ENCODE results near the gene CLASRP.

The CLASRP gene

DNA sequence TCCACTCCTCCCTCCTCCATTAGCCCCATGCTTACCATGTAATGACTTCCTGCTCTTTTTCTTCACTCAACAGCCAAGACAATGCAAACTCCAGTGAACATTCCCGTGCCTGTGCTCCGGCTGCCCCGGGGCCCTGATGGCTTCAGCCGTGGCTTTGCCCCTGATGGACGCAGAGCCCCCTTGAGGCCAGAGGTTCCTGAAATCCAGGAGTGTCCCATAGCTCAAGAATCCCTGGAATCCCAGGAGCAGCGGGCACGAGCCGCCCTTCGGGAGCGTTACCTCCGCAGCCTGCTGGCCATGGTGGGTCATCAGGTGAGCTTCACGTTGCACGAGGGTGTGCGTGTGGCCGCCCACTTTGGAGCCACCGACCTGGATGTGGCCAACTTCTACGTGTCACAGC is 51.2 kb downstream of the CLASRP start:
- no peak for DNase-seq

DNA sequence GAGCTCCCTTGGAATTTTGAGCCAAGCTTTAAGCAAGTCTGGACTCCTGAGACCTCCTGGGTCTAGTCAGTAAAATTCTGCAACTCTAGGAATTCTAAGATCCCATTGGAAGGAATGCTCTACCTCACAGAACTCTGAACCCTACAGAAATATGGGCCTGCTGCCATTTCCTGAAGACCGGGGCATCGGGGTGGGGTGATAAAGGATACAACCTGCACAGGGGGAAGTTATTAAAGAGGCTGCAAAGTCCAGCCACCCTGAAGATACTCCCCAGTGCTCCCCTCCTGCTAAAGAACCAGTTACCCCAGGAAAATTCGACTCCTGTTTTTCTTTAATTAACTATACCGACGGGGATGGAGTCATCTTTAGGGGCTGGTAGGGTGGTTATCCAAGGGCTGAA is 51.8 kb downstream of the CLASRP start:
- no peak for DNase-seq

DNA sequence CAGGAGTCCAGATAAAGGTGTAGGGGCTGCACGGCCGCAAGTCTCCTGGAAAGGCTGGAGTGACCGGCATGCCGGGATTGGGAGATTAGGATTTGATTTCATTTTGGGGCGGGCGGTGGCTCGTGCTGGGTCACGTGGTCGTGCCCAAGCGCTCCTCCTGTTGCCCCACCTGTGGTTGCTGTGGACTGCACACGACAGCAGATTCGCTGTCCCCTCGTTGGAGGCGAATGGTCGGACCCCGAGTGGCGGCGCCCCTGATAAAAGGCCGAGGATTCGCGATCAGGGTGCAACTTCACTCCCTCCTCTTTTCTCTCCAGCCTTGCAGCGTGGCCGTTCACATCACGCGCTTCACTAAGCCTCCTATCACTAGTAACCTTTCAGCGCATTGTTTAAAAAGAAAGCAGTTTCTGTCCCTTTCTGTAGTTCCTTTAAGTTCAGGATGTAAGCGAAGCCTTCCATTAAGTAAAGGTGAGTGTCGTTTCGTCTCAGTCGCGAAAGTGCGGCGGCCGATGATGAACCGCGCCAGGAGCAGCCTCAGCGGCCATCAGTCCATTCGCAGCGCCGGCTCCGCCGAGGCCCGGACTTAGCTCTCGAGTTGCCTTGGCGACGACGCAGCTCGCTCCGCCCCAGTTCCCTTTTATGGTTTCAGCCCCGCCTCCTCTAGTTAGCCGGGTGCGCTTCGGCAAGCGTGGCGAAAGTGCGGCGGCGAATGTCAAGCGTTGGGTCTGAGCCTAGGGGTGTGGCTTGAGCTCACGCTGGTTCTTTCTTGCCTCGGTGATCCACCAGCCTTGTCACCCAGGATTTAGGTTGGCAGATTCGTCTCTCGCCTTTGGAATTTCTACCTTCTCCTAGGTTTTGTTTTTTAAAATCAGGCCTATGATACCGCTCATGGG is 52.4 kb downstream of the CLASRP start:
- peak; percentile 96 for DNase-seq

DNA sequence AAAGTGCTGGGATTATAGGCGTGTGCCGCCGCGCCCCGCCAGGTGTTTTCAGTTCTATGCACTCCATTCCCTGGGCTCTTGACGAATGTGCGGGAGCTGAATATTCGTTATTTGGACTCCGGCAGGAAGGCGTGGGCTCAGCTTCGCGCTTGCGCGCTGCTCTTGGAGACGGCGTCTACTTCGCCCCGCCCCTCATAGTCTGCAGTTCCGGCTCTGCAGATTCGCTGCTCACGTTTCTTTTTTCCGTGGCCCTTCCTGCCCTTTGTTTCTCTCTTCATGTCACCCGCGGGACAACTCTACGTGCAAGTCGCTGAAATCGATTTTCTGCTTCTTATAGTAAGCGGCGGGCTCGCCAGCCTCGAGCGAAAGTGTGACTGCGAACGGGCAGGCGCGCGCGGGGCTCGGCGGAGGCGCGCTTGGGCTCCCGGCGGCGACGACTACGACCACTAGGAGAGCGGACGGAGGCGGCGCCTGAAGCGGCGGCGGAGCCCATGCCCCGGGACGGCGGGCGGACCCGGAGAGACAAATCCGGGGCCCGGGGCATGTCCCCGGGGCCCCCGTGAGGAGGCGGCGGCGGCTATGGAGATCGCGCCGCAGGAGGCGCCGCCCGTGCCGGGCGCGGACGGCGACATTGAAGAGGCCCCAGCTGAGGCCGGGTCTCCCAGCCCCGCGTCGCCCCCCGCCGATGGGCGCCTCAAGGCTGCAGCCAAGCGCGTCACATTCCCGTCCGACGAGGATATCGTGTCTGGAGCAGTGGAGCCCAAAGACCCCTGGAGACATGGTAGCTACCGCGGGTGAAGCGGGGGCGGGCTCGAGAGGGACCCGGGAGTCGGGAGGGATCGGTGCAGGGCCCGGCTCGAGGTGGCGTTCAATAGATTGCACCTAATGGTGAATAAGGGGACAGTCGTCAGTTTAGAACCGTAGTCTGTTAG is 54.2 kb downstream of the CLASRP start, which contains the start of gene PPP1R37:
TSS of gene PPP1R37 (plus strand) at position 433 of the 932 bp plus-strand sequence. CDS start at position 580, 147 bp downstream.
- peak; percentile 95 for DNase-seq

DNA sequence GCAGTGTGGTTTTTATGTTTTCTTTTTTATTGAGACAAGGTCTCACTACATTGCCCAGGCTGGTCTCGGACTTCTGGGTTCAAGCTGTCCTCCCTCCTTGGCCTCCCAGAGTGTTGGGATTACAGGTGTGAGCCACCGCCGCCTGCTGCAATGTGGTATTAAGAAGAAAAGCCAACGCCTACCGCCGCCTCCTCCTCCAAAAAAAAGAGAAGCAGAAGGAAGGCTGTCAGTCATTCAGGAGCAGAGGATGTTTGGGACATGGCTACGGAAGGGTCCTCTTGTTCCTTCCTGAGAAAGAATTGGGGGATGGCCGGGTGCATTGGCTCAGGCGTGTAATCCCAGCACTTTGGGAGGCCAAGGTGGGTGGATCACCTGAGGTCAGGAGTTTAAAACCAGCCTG is 55.3 kb downstream of the CLASRP start:
- DNase-seq = no peak

DNA sequence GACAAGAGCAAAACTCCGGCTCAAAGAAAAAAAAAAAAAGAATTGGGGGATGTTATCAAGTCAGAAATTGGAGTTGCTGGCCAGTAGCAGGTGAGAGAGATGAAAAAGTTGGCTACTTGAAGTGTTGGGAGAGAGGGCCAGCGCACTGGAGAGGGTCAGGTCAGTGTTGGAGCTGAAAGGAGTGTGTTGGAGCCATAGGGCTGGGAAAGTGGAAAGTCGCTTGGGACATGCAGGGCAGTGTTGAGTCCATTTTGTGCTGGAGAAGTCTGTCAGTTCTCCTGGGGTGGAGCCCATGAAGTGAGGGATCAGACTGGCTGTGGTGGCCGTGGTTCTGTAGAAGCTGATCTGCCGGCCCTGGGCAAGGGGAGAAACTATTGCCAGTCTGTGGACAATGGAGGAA is 55.9 kb downstream of the CLASRP start:
- DNase-seq = no peak

DNA sequence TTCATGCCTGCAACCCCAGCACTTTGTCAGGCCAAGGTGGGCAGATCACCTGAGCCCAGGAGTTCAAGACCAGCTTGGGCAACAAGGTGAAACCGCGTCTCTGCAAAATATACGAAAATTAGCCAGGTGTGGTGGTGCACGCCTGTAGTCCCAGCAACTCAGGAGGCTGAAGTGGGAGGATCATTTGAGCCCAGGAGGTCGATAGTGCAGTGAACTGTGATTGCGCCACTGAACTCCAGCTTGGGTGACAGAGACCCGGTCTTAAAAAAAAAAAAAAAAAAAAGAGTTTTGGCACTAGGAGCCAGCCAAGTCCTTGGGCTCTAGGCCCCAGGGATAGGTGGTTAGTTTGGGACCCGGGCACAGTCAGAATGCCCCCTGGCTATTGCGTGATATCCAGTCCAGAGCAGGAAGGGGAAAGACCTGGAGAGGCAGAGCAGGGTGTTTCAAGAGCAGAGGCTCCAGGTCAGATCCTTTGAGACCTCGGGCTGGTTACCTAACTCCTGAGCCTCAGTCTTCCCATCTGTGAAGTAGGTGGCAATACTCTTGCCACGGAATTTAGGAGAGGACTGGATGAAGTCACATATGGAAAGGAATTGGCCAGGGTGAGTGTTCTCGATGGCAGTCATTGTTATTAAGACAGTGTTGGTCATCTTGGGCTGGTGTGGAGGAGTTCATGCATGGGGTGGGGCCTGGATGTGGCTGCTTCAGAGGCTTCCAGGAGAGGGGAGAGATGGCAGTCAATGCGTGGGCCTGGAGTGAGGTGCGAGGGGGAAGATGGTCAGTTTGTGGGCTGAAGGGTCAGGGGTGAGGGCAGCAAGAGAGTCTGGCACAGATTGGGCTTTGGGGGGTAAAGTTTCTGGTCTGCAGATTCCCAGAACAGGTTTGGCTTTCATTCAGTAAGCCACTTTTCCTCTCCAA is 56.9 kb downstream of the CLASRP start:
- DNase-seq = no peak

DNA sequence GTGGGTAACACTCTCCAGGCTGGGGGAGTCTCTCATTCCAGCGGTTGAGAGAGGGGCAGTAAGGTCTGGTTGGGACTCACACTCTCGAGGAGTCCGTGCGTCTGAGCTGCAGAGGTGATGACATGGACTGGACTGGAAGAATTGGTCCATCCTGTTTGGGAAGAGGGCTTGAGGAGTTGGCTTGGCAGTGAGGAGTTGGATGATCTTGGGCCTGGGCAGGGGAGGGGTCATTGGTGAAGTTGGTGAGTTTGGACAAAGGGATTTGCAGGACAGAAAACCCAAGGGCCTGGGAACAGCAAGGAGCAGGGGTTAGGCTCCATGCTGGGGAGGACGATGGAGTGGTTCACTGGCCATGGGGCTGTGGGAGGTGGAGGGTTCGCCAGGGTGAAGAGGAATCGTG is 57.9 kb downstream of the CLASRP start:
- no peak for DNase-seq

DNA sequence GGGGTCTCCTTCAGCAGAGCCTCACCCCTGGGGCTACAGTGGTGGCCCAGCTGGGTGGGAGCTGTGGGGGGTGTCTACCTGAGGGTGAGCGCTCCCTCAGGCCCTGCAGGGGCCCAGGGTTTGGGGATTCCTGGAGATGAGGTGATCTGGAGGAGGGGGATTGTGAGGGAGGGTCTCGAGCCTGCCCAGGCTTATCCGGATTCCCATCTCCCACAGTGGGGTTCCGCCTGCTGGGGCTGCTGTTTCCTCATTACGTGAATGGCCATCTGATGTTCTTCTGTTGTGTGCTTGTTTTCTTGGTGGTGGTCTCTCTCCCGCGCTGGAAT is 58.6 kb downstream of the CLASRP start:
- no peak for DNase-seq

DNA sequence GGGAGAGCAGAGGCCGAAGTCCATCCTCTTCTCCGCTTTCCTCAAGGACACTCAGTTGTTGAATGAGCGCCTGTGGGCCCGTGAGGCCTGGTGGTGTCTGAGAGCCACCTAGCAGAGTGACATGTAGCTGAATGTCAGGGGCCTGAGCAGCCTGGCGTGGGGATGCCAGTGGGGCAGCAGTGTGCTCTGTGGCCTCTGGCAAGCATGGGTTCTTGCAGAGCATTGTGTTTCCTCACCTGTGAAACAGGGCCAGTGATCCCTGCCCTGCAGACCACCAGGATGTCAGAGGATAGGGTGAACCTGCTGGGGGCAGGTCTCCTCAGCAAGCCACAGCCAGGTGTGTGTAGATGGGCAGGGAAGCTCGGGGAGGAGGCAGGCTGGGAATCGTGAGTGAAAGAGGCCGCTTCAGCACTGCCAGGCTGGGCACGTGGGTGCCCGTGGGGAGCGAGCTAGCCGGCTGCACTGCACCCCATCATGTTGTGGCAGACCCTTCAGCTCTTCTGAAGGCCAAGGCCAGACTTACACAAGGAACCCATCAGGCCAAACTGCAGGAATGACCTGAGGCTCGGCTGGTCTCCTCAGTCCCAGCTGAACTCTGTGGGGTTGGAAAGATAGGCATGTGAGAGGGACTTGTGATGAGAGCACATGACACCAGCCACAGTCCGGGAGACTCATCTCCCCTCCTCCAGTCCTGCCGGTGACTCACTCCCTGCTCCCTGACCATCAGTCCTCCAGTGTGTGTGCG is 59.1 kb downstream of the CLASRP start:
- no peak for DNase-seq

DNA sequence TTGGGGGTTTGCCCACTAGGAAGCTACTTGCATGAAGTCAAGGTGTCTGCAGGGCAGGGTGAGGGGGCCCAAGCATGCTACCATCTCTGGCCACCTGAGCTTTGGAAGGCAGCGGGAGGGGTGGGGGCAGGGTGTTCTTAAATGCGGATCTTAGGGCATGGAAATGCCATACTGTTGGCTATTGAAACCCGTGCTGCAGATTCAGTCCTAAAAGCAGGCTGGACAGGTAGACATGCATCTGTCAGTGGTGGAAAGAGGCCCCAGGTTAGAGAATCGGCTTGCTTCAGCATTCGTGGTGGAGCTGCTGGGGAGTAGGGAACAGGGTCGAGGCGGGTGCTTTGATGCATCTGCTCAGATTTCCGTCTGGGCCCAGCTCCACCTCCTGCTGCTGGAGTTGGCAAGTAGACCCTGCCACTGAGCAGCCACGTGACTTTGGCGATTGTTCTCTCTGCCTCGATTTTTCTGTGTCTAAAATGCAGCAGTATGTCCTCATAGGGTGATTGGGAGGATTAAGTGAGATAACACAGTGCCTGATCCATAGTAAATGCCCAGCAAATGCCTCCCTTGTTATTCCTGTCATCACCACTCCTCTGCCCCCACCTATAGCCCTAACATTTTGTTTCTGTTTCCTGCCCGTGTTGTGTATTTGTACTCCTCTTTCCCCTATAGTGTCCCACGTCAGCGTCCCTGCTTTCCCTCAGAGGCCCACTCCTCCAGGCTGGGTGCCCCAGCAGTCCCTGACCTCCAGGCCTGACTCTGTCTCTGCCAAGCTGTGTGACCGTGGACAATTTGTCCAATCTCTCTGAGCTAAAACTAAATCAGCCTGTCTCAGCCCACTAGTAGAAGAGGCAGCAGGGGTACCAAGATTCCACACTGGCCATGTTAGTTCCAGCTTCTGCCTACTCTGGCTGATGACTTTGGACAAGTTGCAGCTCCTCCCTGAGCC is 59.9 kb downstream of the CLASRP start:
- DNase-seq = no peak

DNA sequence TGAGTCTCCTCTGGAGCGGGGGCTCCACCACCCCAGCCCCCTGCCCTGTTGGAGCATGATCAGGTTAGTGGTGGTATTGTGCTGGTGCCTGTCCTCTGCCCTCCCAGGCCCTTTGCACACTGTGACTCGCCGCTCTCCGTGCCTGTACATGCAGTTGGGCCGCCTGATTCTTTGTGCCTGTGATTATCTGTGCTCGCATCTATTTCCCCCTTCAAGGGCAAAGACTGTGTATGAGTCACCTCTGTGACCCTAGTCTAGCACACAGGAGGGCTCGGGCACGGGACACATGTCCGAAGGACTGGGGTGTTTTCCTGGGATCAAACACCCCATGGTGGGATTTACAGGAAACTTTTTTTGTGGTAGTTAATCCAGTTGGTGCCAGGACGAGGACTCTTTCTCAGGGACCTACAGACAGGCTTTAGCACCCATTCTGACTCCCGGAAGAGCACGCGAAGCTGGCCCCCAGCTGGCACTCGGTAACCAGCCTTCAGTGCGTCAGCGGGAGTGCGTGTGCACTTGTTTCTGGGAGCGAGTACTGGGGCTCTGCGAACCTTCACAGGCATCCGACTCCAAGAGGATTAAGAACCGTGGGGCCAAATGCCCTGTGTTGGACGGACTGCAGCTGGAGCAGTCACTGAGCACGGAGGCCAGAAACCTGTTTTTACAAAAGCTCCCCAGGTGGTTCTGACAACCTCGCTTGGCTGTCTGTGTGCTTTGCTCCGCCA is 60.8 kb downstream of the CLASRP start:
- no peak for DNase-seq

DNA sequence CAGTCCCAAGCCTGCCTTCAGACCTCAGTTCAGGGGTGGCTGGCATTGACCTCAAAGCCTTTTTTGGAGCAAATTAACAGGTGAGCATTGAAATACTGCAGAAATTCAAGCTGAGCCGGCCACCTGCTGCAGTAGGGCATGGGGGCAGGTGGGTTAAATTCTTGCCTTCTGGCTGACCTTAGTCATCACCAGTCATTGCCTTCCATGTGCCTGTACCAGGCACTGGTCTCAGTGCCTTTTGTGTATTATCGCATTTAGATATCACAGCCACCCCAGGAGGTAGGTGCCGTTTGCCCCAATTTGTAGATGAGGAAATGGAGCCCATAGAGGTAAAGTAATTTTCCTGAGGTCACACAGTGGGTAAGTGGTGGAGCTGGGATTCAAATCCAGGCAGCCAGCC is 61.4 kb downstream of the CLASRP start:
- no peak for DNase-seq

DNA sequence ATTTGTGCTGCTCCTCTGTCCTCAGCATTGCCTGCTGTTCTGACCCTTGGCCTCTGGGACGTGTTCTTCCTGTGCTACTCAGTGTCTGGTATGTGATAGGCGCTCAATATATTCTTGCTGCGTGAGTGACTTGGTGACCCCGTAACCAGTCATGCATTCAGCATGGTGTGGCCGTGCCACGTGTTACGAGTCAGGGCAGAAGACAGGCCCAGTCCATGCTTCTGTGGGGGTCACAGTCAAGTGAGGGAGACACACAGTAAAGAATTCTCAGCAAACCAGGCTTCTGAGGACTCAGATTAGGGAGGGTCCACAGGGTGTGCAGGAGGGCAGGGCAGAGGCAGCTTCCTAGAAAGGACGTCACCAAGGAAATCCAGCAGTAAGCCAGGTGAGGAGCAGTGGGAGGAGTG is 62.0 kb downstream of the CLASRP start:
- DNase-seq = no peak

DNA sequence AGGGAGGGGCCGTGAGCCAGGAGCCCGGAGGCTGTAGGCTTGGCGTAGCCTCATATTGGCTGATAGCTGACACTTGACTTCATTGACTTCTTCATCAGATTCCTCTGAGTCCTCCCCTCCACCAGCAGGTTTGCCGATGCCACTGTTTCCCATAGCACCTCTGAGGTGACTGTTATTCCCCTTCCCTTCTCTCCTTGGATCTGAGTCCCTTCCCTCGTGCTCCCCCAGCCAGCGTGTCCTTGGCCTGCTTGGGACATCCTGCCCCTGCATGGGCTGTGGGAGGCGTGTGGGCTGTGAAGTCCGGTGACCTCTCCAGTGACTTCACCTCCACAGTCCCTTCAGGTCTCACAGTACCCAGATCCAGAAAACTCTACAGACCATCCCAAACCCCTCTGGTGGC is 63.0 kb downstream of the CLASRP start:
- no peak for DNase-seq

DNA sequence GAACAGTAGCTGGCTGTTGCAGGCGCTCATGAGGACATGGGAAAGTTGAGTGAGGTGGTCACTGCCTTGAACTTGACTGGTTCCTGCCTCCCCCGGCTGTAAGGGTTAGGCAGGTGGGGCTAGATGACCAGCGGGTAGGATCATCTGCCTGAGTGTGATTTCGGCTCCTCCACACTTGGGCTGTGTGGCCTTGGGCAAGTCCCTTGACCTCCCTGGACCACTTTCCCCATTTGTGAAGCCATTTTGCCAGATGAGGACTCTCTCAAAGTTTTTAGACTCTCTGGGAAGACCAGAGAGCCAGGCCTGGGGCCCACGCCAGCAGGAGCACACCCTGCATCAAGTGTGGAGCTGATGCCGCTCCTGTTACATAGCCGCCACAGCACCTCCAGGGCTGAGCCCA is 63.6 kb downstream of the CLASRP start:
- DNase-seq = no peak

DNA sequence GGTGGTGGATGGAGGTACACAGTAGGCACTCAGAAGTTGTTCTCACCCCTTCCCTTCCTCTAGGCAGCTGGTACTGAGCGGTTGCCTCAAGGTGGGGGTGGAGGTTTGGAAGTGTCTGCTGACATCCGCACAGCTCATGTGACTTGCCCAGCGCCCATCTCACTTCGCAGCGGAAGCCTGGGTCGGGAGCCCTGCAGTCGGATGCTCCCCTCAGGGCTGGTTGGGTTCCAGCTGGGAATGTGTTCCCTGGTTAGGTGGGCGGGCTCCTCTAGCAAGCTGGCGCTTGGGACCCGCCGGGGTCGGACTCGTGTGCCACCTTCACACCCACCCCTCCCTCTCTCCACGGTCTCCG is 64.3 kb downstream of the CLASRP start:
- peak; percentile 51 for DNase-seq

DNA sequence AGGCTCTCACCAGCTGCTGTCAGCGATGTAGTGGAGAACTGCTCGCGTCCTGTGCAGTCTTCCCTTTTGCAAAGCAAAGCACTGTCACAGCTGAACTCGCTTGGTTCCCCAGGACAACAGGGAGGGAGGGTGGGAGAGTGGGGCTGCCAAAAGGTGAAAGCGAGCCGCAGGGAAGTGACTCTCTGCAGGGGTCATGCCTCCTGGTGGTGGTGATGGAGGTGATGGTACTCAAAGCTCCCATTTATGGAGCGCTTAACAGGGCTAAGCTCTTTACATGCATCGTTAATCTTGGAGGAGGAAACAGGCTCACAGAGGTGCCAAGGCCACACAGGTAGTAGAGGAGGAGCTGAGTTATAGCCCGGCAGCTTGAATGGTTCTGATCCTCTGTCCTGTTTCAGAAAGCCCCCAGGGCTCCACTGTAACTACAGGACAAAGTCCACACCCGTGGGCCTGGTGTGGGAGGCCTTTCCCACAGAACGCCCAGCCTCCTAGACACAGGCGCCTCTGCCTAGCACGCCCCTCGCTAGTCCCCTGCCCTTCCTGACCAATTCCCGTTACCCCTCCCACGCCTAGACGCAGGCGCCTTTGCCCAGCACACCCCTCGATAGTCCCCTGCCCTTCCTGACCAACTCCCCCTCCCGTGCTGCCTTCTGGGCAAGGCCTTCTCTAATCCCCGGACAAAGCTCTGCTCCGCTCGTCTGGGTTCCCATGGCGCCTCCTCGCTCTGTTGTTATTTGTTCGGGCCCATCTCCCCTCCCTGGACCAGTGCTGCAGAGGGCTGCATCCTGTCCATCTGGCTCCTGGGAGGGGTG is 64.9 kb downstream of the CLASRP start:
- no peak for DNase-seq

DNA sequence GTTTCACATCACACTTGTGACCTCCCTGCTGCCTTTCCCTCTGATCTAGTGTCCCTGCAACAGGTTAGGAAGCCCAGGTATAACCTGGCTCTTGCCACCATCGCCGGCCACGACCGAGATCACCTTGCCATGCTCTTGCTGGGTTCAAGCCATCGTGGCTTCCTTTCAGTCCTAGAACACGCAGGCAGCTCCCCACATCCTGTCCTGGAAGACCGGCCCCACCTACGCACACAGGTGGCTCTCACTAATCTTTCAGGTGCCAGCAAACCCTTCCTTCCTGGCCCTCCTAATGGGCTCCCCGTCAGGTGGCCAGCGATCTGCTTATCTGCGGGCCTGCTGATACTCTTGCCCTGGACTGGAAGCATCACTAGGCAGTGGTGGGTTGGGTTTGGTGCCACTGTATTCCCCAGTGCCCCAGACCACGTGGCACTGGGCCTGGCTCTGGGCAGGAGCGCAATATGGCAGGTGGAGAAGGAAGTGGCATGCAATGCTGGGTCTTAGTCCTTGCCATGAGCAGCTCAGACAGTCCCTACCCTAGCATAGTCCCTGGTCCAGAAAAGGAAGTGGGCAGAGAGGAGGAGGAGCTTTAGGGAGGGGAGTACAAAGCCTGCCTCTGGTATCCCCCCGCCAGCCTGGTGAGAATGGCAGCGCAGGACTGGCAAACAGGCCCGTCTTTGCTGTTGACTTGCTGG is 66.0 kb downstream of the CLASRP start:
- no peak for DNase-seq

Data from CD4-positive, alpha-beta T cell treated with Interleukin-15 for 1 hour (primary cell).